A549 (cell line): ENCODE results near the gene USP2. TPM values are rescaled to one million over a fixed set of nuclear protein-coding genes. Genes with fewer than 3 reads are reported as not detected.

Experiments used
- ATAC-seq, 2 experiments: fragments of 200-7000 bp in 1 of 2; fragments of >200 bp in 1 of 2; cut with Nextera tagmentation in 1 of 2; cut with Tn5 transposase in 1 of 2; 3 replicates each; pipeline versions ENCODE4 v1.8.0 to v1.9.1; 2018 to 2020; ENCODE audit warnings: mild to moderate bottlenecking in 1 of 2, moderate library complexity in 1 of 2
- CTCF ChIA-PET: fragments of 300-600 bp; sonication (Branson Sonifier 250); formaldehyde crosslinking; extraction: SDS; loops from one replicate; lab custom pipeline; 2021; ENCODE audit warnings: antibody characterized with exemption, inconsistent platforms; lab: Yijun Ruan, JAX
- POLR2A ChIA-PET: fragments of 350-600 bp; formaldehyde crosslinking; extraction: SDS; loops from one replicate; lab custom pipeline; 2021; ENCODE audit warnings: antibody characterized with exemption, inconsistent platforms; lab: Yijun Ruan, JAX
- DNase-seq, 2 experiments: peaks; one replicate each; pipeline versions ENCODE4 v3.0.0 to v3.0.0-alpha.2; 2011 to 2016; ENCODE audit warnings: low read depth in 1 of 2, low spot score in 1 of 2
- FAIRE-seq: peaks from 2 replicates; lab custom pipeline; 2011; peaks lifted over from hg19 to GRCh38; lab: Jason Lieb, UNC
- H3K27ac ChIP-seq, 2 experiments: fragments of >200 bp; sonication (Bioruptor Twin); formaldehyde crosslinking; 3 replicates each; pipeline ENCODE4 v1.5.1; 2016 to 2017
- H3K4me1 ChIP-seq: fragments of >200 bp; sonication (Bioruptor Twin); formaldehyde crosslinking; 3 replicates; pipeline ENCODE4 v1.6.1; 2016
- H3K4me2 ChIP-seq: fragments of >200 bp; sonication (Bioruptor Twin); formaldehyde crosslinking; 3 replicates; pipeline ENCODE4 v1.6.1; 2016
- H3K4me3 ChIP-seq: fragments of >200 bp; sonication (Bioruptor Twin); formaldehyde crosslinking; 3 replicates; pipeline ENCODE4 v1.5.1; 2016
- H3K9me3 ChIP-seq: fragments of >200 bp; sonication (Bioruptor Twin); formaldehyde crosslinking; 3 replicates; pipeline ENCODE4 v1.6.1; 2016
- CBX2 ChIP-seq: fragments of 200-600 bp; sonication (generic); IDR thresholded peaks from 2 replicates; pipeline ENCODE4 v1.6.1; 2016; ENCODE audit warnings: low read depth, mild to moderate bottlenecking, borderline replicate concordance
- ELK1 ChIP-seq: fragments of 150-350 bp; IDR thresholded peaks from 2 replicates; pipeline ENCODE4 v1.6.1; 2014; ENCODE audit warnings: low read depth, mild to moderate bottlenecking, low read length
- EP300 ChIP-seq, 2 experiments: fragments of >200 bp; sonication (Bioruptor Twin); formaldehyde crosslinking; IDR thresholded peaks; 2 replicates in 1 of 2; 3 replicates in 1 of 2; pipeline ENCODE4 v1.6.1; 2016 to 2017
- ESRRA ChIP-seq: fragments of 150-350 bp; IDR thresholded peaks from 2 replicates; pipeline ENCODE4 v1.6.1; 2014; ENCODE audit warnings: mild to moderate bottlenecking, low read length, borderline replicate concordance
- FOSB ChIP-seq: fragments of 250-450 bp; sonication (Bioruptor Pico); IDR thresholded peaks from 2 replicates; pipeline ENCODE4 v1.5.0; 2020; ENCODE audit warnings: mild to moderate bottlenecking, moderate library complexity
- HMGXB4 ChIP-seq: fragments of 250-450 bp; sonication (Bioruptor Pico); IDR thresholded peaks from 2 replicates; pipeline ENCODE4 v1.5.0; 2021; ENCODE audit warnings: mild to moderate bottlenecking, moderate library complexity, borderline replicate concordance
- HOXB5 ChIP-seq: fragments of 250-450 bp; sonication (Bioruptor Pico); IDR thresholded peaks from 2 replicates; pipeline ENCODE4 v1.5.0; 2020; ENCODE audit warnings: mild to moderate bottlenecking, moderate library complexity
- JUN ChIP-seq, 2 experiments: fragments of >200 bp; sonication (Bioruptor Twin); formaldehyde crosslinking; IDR thresholded peaks; 2 replicates in 1 of 2; 3 replicates in 1 of 2; pipeline ENCODE4 v1.6.1; 2016 to 2017
- JUNB ChIP-seq: fragments of >200 bp; sonication (Bioruptor Twin); formaldehyde crosslinking; IDR thresholded peaks from 2 replicates; pipeline ENCODE4 v1.6.1; 2016
- KDM1A ChIP-seq: fragments of 200-600 bp; sonication (generic); IDR thresholded peaks from 2 replicates; pipeline ENCODE4 v1.6.1; 2016; ENCODE audit warnings: low read depth, mild to moderate bottlenecking
- MAX ChIP-seq: IDR thresholded peaks from 2 replicates; pipeline ENCODE4 v1.6.1; 2012
- MYC ChIP-seq: IDR thresholded peaks from 2 replicates; pipeline ENCODE4 v1.6.1; 2012; ENCODE audit warnings: mild to moderate bottlenecking, inconsistent platforms, low read length, improper control_type of control experiment, borderline replicate concordance
- NPAS2 ChIP-seq: fragments of 250-450 bp; sonication (Bioruptor Pico); IDR thresholded peaks from 2 replicates; pipeline ENCODE4 v1.8.0; 2022; ENCODE audit warnings: mild to moderate bottlenecking, moderate library complexity, borderline replicate concordance
- RCOR1 ChIP-seq: fragments of 150-350 bp; IDR thresholded peaks from 2 replicates; pipeline ENCODE4 v1.6.1; 2014; ENCODE audit warnings: antibody characterized with exemption, low read length, low read depth
- REST ChIP-seq: fragments of 200-600 bp; sonication (generic); IDR thresholded peaks from 2 replicates; pipeline ENCODE4 v1.6.1; 2016; ENCODE audit warnings: antibody characterized with exemption, mild to moderate bottlenecking, moderate library complexity
- RNF2 ChIP-seq: fragments of 200-600 bp; sonication (generic); IDR thresholded peaks from 2 replicates; pipeline ENCODE4 v1.6.1; 2016; ENCODE audit warnings: low read depth, mild to moderate bottlenecking, antibody characterized with exemption, moderate library complexity, borderline replicate concordance
- USF2 ChIP-seq: fragments of 450-650 bp; IDR thresholded peaks from 2 replicates; pipeline ENCODE4 v1.6.1; 2014; ENCODE audit warnings: antibody characterized with exemption
- ZC3H11A ChIP-seq: fragments of 450-650 bp; IDR thresholded peaks from 2 replicates; pipeline ENCODE4 v1.6.1; 2014; ENCODE audit warnings: antibody characterized with exemption, mild to moderate bottlenecking
- ZNF302 ChIP-seq: fragments of 250-450 bp; sonication (Bioruptor Pico); IDR thresholded peaks from 2 replicates; pipeline ENCODE4 v1.9.0; 2021; ENCODE audit warnings: inconsistent platforms, mild to moderate bottlenecking, moderate library complexity
- ZSCAN20 ChIP-seq: fragments of 250-450 bp; sonication (Bioruptor Pico); IDR thresholded peaks from 2 replicates; pipeline ENCODE4 v1.8.0; 2022; ENCODE audit warnings: mild to moderate bottlenecking, moderate library complexity
- WGBS: methylation state at CpG from one replicate; pipeline ENCODE4 v1.1.6; 2017; ENCODE audit errors: missing lambda C conversion rate; 5-methylcytosine and 5-hydroxymethylcytosine counted together
- polyA plus RNA-seq, 4 experiments: library from polyadenylated mRNA; depleted of rRNA in 3 of 4; stranded (reverse); fragments of >200 nt; fragmentation: RNase III in 1 of 4; extraction: RNeasy Plus Mini Kit Qiagen cat#74134 plus additional on column Dnase treatment in 1 of 4; gene quantifications; 2 replicates in 3 of 4; 3 replicates in 1 of 4; pipeline ENCODE4 v1.2.3, GENCODE V29; 2011 to 2017

Gene USP2
- polyA plus RNA-seq, 2 of the 4 experiments (the other 2 are of a cell fraction): 0.30 to 0.48 TPM

GRCh38 chr11:119422809-119423508, 41.5 kb upstream of the USP2 start, which contains the start of gene THY1:
Gene THY1 (minus strand): TSS chr11:119423172. CDS start chr11:119420905, 2,267 bp downstream.
- FAIRE-seq: no peak
- H3K4me3 ChIP-seq: peak within 1 kb of the TSS; percentile 58
- CTCF ChIA-PET: interaction anchor here (0.5 to 3.1 kb wide), 3 partner anchors 13 to 52 kb away, joined by 3 to 9 read pairs (median 3); no protein-coding TSS in a partner anchor
- peak; percentile 30 to 70; a peak in 4 of 6 replicates for ATAC-seq
- no peak for DNase-seq
- H3K9me3 ChIP-seq: no peaks in the 10 kb centered on the region
- no peak for TF ChIP-seq ELK1
- TF ChIP-seq NPAS2 (CRISPR knock-in tag): no peak
- TF ChIP-seq RCOR1: no peak
- TF ChIP-seq REST: no peak
- no peak for TF ChIP-seq ZC3H11A
- no peak for TF ChIP-seq RNF2
- no peak for TF ChIP-seq MAX
- TF ChIP-seq ZNF302 (CRISPR knock-in tag): no peak
- TF ChIP-seq JUNB: no peak
- TF ChIP-seq JUN (IDR thresholded peaks at IDR 0.05): no peak
- POLR2A ChIA-PET: no interaction called here
- H3K4me2 ChIP-seq: peak within 1 kb of the TSS; percentile 98
- H3K4me1 ChIP-seq: peaks cover 6% of the 10 kb centered on the region; the same call in 1 of the 3 replicates
- peak within 1 kb of the TSS; percentile 63 to 81; a peak in 5 of 6 replicates for H3K27ac ChIP-seq
- WGBS: 12% methylated on average over 14 of the region's 41 CpGs

GRCh38 chr11:119421941-119422808, 40.7 kb upstream of the USP2 start:
- DNase-seq (no peak), FAIRE-seq (no peak), ATAC-seq (peak; percentile 55 to 73)
- H3K4me2 ChIP-seq: peak overlapping the region; percentile 98
- peak overlapping the region; percentile 63 to 81; a peak in 5 of 6 replicates for H3K27ac ChIP-seq
- ChIA-PET POLR2A (no interaction called here), CTCF (interaction anchor here (0.5 to 3.1 kb wide), 4 partner anchors 12 to 66 kb away, joined by 3 to 9 read pairs (median 3); no protein-coding TSS in a partner anchor)
- peak overlapping the region; percentile 58 for H3K4me3 ChIP-seq
- WGBS: 29% methylated on average over 24 of the region's 49 CpGs
- peaks cover 6% of the 10 kb centered on the region; the same call in 1 of the 3 replicates for H3K4me1 ChIP-seq
- no peaks in the 10 kb centered on the region for H3K9me3 ChIP-seq
- TF ChIP-seq ESRRA (no peak), RCOR1 (no peak), USF2 (no peak), NPAS2 (CRISPR knock-in tag) (no peak), REST (no peak), HOXB5 (CRISPR knock-in tag) (no peak), MYC (no peak), JUNB (no peak), CBX2 (no peak), ZSCAN20 (CRISPR knock-in tag) (no peak), KDM1A (no peak), HMGXB4 (no peak), FOSB (no peak), EP300 (IDR thresholded peaks at IDR 0.05) (no peak)
